ENCODE results near the gene COIL. TPM values are rescaled to one million over a fixed set of nuclear protein-coding genes. Genes with fewer than 3 reads are reported as not detected.
"Not testable (repeated sequence)": the region's sequence is repeated elsewhere in the genome, so short reads cannot be mapped to it uniquely, and the experiment has no call there.

COIL gene
- total and polyA plus RNA-seq, 3 experiments from 2014 or later, result 13.4 to 23.5 (median 22.3) TPM

GRCh38 chr17:56985371-56986162 is 24.7 kb upstream of the COIL start:
- DNase-seq, result no peak
- Mint-ChIP-seq H3K4me1 (peaks cover 0 to 3% (median 0%) of the 10 kb centered on the region in 3 donors), H3K27ac (peak overlapping the region in 1 of 8 donors; percentile 83), H3K36me3 (peaks cover 0 to 46% (median 9%) of the 10 kb centered on the region in 3 donors), H3K9me3 (no peaks in the 10 kb centered on the region), H3K4me3 (peak overlapping the region in 1 of 7 donors; percentile 75), H3K27me3 (peaks cover 0 to 1% of the 10 kb centered on the region in 2 donors)
- Histone ChIP-seq H3K27me3 (ENCODE audit: insufficient read depth, low read length, poor library complexity, severe bottlenecking) (no peaks in the 10 kb centered on the region), H3K36me3 (ENCODE audit: insufficient read depth, low read length) (no peaks in the 10 kb centered on the region), H3K4me3 (ENCODE audit: low read length) (no peak overlapping the region), H3K4me1 (ENCODE audit: insufficient read depth, low read length) (no peaks in the 10 kb centered on the region), H3K9me3 (ENCODE audit: low read length) (no peaks in the 10 kb centered on the region), H3K27ac (ENCODE audit: low read depth, low read length) (peak overlapping the region; percentile 43)
- POLR2A ChIA-PET, result interaction anchor here (0.6 kb wide), 1 partner anchor 1000 kb away, joined by 3 read pairs; no protein-coding TSS in a partner anchor
- CTCF ChIA-PET, result interaction anchor here (1.4 kb wide), 1 partner anchor 24 kb away, joined by 3 read pairs; no protein-coding TSS in a partner anchor

- H3K36me3 ChIP-seq (ENCODE audit: insufficient read depth, low read length), result no peaks in the 10 kb centered on the region
- peaks cover 8 to 10% (median 9%) of the 10 kb centered on the region in 3 donors for H3K4me1 Mint-ChIP-seq
- H3K9me3 Mint-ChIP-seq, result no peaks in the 10 kb centered on the region
- H3K36me3 Mint-ChIP-seq, result peaks cover 0 to 36% (median 8%) of the 10 kb centered on the region in 3 donors
- no peaks in the 10 kb centered on the region for H3K9me3 ChIP-seq (ENCODE audit: low read length)
- CTCF ChIA-PET, result no interaction called here
- no peak overlapping the region for H3K4me3 ChIP-seq (ENCODE audit: low read length)
- POLR2A ChIA-PET, result no interaction called here
- H3K27me3 ChIP-seq (ENCODE audit: insufficient read depth, low read length, poor library complexity, severe bottlenecking), result no peaks in the 10 kb centered on the region
- no peak for DNase-seq
- H3K27ac ChIP-seq (ENCODE audit: low read depth, low read length), result no peak overlapping the region
- H3K4me3 Mint-ChIP-seq, result no peak overlapping the region
- H3K27me3 Mint-ChIP-seq, result peaks cover 0 to 1% of the 10 kb centered on the region in 2 donors
- peaks cover 4% of the 10 kb centered on the region for H3K4me1 ChIP-seq (ENCODE audit: insufficient read depth, low read length)
- H3K27ac Mint-ChIP-seq, result no peak overlapping the region
Observed at GRCh38 chr17:56983366-56983765, 22.5 kb upstream of the COIL start.

GRCh38 chr17:56982312-56982711 is 21.5 kb upstream of the COIL start:
- Mint-ChIP-seq H3K4me3 (no peak overlapping the region), H3K9me3 (no peaks in the 10 kb centered on the region), H3K4me1 (peaks cover 12 to 19% (median 15%) of the 10 kb centered on the region in 3 donors), H3K27ac (peak overlapping the region in 2 of 8 donors; percentile 5 to 28), H3K27me3 (peaks cover 0 to 1% of the 10 kb centered on the region in 2 donors), H3K36me3 (peaks cover 0 to 32% (median 5%) of the 10 kb centered on the region in 3 donors)
- H3K27ac ChIP-seq (ENCODE audit: low read depth, low read length), result no peak overlapping the region
- H3K4me3 ChIP-seq (ENCODE audit: low read length), result no peak overlapping the region
- H3K4me1 ChIP-seq (ENCODE audit: insufficient read depth, low read length), result peaks cover 7% of the 10 kb centered on the region
- H3K9me3 ChIP-seq (ENCODE audit: low read length), result no peaks in the 10 kb centered on the region
- DNase-seq, result no peak
- H3K36me3 ChIP-seq (ENCODE audit: insufficient read depth, low read length), result no peaks in the 10 kb centered on the region
- ChIA-PET POLR2A (no interaction called here), CTCF (interaction anchor here (1.4 kb wide), 1 partner anchor 19 kb away, joined by 3 read pairs; no protein-coding TSS in a partner anchor)
- no peaks in the 10 kb centered on the region for H3K27me3 ChIP-seq (ENCODE audit: insufficient read depth, low read length, poor library complexity, severe bottlenecking)

- POLR2A ChIA-PET, result not testable (repeated sequence)
- H3K4me1 Mint-ChIP-seq, result peaks cover 17 to 25% (median 21%) of the 10 kb centered on the region in 3 donors
Observed at GRCh38 chr17:56980526-56980925, 19.7 kb upstream of the COIL start.

GRCh38 chr17:56979091-56979480 is 18.2 kb upstream of the COIL start:
- H3K27me3 Mint-ChIP-seq, result peaks cover 6 to 10% of the 10 kb centered on the region in 2 donors
- H3K36me3 ChIP-seq (ENCODE audit: insufficient read depth, low read length), result no peaks in the 10 kb centered on the region
- peaks cover 0 to 10% (median 0%) of the 10 kb centered on the region in 3 donors for H3K36me3 Mint-ChIP-seq
- H3K4me1 ChIP-seq (ENCODE audit: insufficient read depth, low read length), result peaks cover 12% of the 10 kb centered on the region
- peaks cover 7% of the 10 kb centered on the region for H3K27me3 ChIP-seq (ENCODE audit: insufficient read depth, low read length, poor library complexity, severe bottlenecking)
- no peak overlapping the region for H3K4me3 ChIP-seq (ENCODE audit: low read length)
- H3K4me1 Mint-ChIP-seq, result peaks cover 17 to 25% (median 21%) of the 10 kb centered on the region in 3 donors
- H3K9me3 ChIP-seq (ENCODE audit: low read length), result no peaks in the 10 kb centered on the region
- no peaks in the 10 kb centered on the region for H3K9me3 Mint-ChIP-seq
- peak overlapping the region in 6 of 8 donors; percentile 39 to 97 (median 92) for H3K27ac Mint-ChIP-seq
- no peak for DNase-seq
- H3K4me3 Mint-ChIP-seq, result peak overlapping the region in 6 of 7 donors; percentile 85 to 98 (median 93)
- CTCF ChIA-PET, result interaction anchor here (1.0 kb wide), 1 partner anchor 12 kb away, joined by 3 read pairs; no protein-coding TSS in a partner anchor
- POLR2A ChIA-PET, result interaction anchor here (1.5 kb wide), 1 partner anchor 106 kb away, joined by 6 read pairs; the partner anchor contains the start of gene AKAP1
- H3K27ac ChIP-seq (ENCODE audit: low read depth, low read length), result no peak overlapping the region

More at GRCh38 chr17:56980526-56980925, 19.7 kb upstream of the COIL start:
- CTCF ChIA-PET; DNase-seq; H3K9me3 ChIP-seq (ENCODE audit: low read length); H3K4me3 ChIP-seq (ENCODE audit: low read length); H3K27me3 ChIP-seq (ENCODE audit: insufficient read depth, low read length, poor library complexity, severe bottlenecking); H3K4me3 Mint-ChIP-seq; H3K36me3 ChIP-seq (ENCODE audit: insufficient read depth, low read length); H3K27me3 Mint-ChIP-seq; H3K27ac Mint-ChIP-seq; H3K9me3 Mint-ChIP-seq; H3K27ac ChIP-seq (ENCODE audit: low read depth, low read length): not testable (repeated sequence)
- peaks cover 0 to 19% (median 1%) of the 10 kb centered on the region in 3 donors for H3K36me3 Mint-ChIP-seq
- H3K4me1 ChIP-seq (ENCODE audit: insufficient read depth, low read length), result peaks cover 12% of the 10 kb centered on the region

- peak overlapping the region; percentile 47 for H3K27ac ChIP-seq (ENCODE audit: low read depth, low read length)
- ChIA-PET POLR2A (interaction anchor here (0.5 to 1.5 kb wide), 4 partner anchors 65 to 1653 kb away, joined by 3 to 6 read pairs (median 4); partner anchors contain the start of genes AKAP1 and TRIM25), CTCF (interaction anchor here (1.0 to 1.6 kb wide), 2 partner anchors 12 to 18 kb away, joined by 3 to 9 read pairs; partner anchors contain the start of gene COIL)
- peak overlapping the region; percentile 82 for H3K4me3 ChIP-seq (ENCODE audit: low read length)
- Mint-ChIP-seq H3K4me1 (peaks cover 17 to 25% (median 21%) of the 10 kb centered on the region in 3 donors), H3K27me3 (peaks cover 5 to 10% of the 10 kb centered on the region in 2 donors), H3K9me3 (no peaks in the 10 kb centered on the region), H3K4me3 (peak overlapping the region; percentile 85 to 98 (median 93)), H3K27ac (peak overlapping the region; percentile 39 to 97 (median 92)), H3K36me3 (peaks cover 0 to 10% (median 0%) of the 10 kb centered on the region in 3 donors)
- peaks cover 7% of the 10 kb centered on the region for H3K27me3 ChIP-seq (ENCODE audit: insufficient read depth, low read length, poor library complexity, severe bottlenecking)
- DNase-seq, result no peak
- H3K4me1 ChIP-seq (ENCODE audit: insufficient read depth, low read length), result peaks cover 12% of the 10 kb centered on the region
- no peaks in the 10 kb centered on the region for H3K36me3 ChIP-seq (ENCODE audit: insufficient read depth, low read length)
- H3K9me3 ChIP-seq (ENCODE audit: low read length), result no peaks in the 10 kb centered on the region
Observed at GRCh38 chr17:56978441-56979090, 17.7 kb upstream of the COIL start.

GRCh38 chr17:56977673-56978395 is 17.0 kb upstream of the COIL start, which contains the start of gene SCPEP1:
Gene SCPEP1, plus strand, starts transcription at chr17:56978131. Its CDS starts 29 bp downstream, at chr17:56978160.
- CTCF ChIA-PET, result interaction anchor here (1.0 to 1.6 kb wide), 2 partner anchors 11 to 17 kb away, joined by 3 to 9 read pairs; partner anchors contain the start of gene COIL
- H3K36me3 Mint-ChIP-seq, result peaks cover 0 to 10% (median 0%) of the 10 kb centered on the region in 3 donors
- Histone ChIP-seq H3K27me3 (ENCODE audit: insufficient read depth, low read length, poor library complexity, severe bottlenecking) (peaks cover 7% of the 10 kb centered on the region), H3K9me3 (ENCODE audit: low read length) (no peaks in the 10 kb centered on the region), H3K27ac (ENCODE audit: low read depth, low read length) (peak within 1 kb of the TSS; percentile 47), H3K4me1 (ENCODE audit: insufficient read depth, low read length) (peaks cover 12% of the 10 kb centered on the region), H3K4me3 (ENCODE audit: low read length) (peak within 1 kb of the TSS; percentile 85), H3K36me3 (ENCODE audit: insufficient read depth, low read length) (no peaks in the 10 kb centered on the region)
- peaks cover 17 to 25% (median 21%) of the 10 kb centered on the region in 3 donors for H3K4me1 Mint-ChIP-seq
- peaks cover 5 to 10% of the 10 kb centered on the region in 2 donors for H3K27me3 Mint-ChIP-seq
- H3K27ac Mint-ChIP-seq, result peak within 1 kb of the TSS; percentile 39 to 97 (median 92)
- H3K9me3 Mint-ChIP-seq, result no peaks in the 10 kb centered on the region
- peak; percentile 71 to 90 (median 79) for DNase-seq
- POLR2A ChIA-PET, result interaction anchor here (0.5 to 1.5 kb wide), 4 partner anchors 64 to 1653 kb away, joined by 3 to 6 read pairs (median 4); partner anchors contain the start of genes AKAP1 and TRIM25
- peak within 1 kb of the TSS; percentile 85 to 98 (median 93) for H3K4me3 Mint-ChIP-seq
